GM18526 (cell line): Measurements from ENCODE around the gene PLD6.

ENCODE experiments used
- POLR2A ChIP-seq: IDR thresholded peaks from 3 replicates; pipeline ENCODE4 v1.6.1; 2011; ENCODE audit not compliant: insufficient read length; ENCODE audit errors: extremely low read depth

PLD6 gene

DNA sequence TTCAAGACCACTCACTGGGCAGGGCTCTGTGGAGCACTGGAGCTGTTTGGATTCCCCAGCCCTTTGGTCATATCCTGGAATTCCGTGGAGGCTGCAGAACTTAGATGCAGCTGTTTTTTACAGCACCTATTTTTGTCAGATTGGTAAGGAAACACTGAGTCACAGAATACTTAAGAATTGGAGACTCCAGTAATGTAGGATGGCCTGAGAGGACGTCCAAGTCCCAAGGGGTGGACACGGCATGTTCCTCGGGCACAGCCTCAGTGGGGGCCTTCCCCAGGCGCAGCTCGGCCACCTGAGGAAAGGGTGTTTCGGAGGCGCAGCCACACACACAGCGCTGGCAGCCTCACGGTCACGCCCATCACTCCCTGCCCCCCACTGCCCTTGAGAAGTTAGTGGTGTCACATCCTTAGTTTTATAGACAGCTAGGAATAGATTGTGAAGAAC lies 14.8 kb downstream of the PLD6 start:
- TF ChIP-seq POLR2A = no peak

- no peak for TF ChIP-seq POLR2A
Measured at GRCh38 chr17:17190188-17190587, 15.9 kb downstream of the PLD6 start.

- no peak for TF ChIP-seq POLR2A
Measured at GRCh38 chr17:17189559-17189958, 16.6 kb downstream of the PLD6 start.

DNA sequence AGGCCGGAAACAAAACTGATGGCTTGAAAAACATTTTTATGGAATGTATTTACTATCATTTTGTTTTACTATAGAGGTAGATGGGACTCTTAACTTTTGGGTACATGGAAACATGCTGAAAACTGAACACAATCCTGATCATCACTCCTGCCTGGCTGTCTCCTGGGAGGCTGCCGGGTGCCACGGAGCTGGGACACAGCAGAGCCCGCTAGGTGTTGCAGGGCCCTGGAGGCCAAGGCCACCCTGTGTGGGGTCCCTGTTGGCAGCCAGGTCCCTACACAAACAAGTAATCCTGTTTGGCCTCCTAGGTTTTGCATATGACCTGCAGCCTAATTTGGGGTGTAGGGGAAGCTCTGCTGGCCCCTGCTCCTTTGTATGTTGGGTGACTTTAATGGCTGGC lies 17.5 kb downstream of the PLD6 start:
- TF ChIP-seq POLR2A = no peak

- no peak for TF ChIP-seq POLR2A
Measured at GRCh38 chr17:17186551-17187505, 19.3 kb downstream of the PLD6 start.

DNA sequence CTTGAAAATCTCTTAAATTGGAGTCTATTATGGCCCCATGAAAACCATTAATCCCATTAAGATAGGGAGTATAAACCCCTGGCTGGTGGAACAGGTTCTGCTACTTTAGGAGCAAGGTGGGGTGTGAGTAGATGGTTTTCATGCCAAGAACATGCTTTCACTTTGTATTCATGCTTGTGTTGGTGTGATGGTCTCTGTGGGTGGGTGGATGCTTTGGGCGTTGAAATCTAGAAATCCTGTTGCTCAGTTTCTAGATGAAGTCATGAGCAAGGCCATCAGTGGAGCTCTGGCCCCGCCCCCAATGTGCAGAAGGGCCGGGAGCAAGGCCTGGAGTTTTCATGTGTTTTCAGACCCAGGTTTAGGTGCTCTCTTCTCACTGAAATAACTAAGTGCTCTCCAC lies 20.1 kb downstream of the PLD6 start:
- no peak for TF ChIP-seq POLR2A

DNA sequence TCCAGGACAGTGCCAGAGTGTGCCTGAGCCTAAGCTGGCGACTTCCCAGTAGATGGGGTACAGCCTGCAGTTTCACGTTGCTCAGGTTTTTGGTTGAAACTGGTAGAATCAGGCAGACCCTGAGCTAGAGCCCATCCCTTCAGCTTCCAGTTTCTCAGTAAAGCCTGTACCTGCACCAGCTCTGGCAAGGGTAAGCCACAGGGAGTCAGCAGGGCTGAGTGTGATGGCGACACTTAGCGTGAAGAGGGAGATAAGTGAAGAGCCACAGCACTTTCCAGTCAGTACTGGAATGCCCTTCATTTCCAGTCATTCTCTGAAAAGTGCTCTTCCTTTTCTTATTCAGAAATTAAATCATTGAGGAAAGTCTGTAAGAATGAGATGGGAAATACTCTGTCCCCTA lies 22.4 kb downstream of the PLD6 start:
- no peak for TF ChIP-seq POLR2A

- no peak for TF ChIP-seq POLR2A
Measured at GRCh38 chr17:17182598-17183136, 23.5 kb downstream of the PLD6 start.

DNA sequence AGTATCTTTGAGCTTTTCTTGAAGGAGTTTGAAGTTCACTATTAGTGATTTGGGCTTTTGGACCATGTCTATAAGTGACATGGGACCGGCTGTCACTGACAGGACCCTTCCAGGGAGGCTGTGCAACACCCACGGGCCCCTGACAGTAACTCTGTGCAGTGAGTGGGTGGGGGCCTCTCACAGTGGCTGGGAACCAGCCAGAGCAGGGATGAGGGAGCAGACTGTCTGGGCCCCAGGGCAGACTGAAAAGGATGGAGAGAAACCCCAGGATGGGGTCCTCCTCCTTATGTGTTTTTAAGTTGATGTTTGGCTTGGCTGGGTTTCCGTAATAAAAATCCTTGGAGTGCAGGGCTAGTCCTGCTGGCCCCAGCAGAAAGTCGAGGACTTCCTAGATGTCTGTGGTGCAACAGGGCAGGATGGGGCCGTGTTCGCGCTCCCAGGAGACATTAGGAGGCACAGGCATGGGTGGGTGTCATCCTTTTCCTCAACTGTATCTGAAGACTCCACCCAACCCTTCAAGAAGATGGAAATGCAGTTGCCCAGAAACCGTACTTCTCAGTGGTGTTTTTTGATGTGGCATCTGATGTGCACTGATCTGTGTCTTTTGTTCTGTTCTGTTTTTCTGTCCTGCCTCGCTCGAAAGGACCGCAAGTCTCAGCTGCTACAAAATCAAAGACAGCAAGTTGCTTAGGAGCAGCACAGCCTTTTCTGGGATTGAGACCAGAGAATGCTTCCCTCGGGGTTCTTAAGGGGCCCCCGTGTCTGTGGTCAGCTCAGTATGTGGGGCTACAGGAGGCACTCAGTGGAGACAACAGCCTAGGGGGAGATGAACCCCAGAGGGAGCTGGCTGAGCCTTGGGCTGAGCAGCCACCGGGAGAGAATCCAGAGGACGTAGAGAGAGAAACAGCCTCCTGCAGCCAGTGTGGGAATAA lies 24.2 kb downstream of the PLD6 start:
- no peak for TF ChIP-seq POLR2A

GRCh38 chr17:17180741-17181525 lies 25.2 kb downstream of the PLD6 start:
- no peak for TF ChIP-seq POLR2A

GRCh38 chr17:17180141-17180603 lies 26.0 kb downstream of the PLD6 start:
- TF ChIP-seq POLR2A = no peak

DNA sequence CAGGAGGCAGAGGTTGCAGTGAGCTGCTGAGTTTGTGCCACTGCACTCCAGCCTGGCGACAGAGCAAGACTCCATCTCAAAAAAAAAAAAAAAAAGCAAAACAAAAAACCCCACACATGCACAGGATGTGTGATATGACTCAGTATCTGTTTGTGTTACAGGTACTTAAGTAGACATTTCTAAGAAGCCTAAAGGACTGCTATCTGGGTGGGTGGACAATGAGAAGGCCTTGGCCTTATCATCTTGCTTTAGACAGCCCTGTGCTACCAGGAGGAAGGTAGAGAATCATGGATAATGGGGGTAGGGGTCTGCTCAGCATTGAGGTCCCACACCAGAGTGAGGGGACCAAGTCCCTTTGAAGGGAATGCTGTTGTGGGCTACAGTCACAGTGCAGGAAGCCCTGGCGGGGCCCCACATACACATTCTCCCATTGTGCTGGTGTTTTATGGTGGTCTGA lies 26.7 kb downstream of the PLD6 start:
- TF ChIP-seq POLR2A = no peak

DNA sequence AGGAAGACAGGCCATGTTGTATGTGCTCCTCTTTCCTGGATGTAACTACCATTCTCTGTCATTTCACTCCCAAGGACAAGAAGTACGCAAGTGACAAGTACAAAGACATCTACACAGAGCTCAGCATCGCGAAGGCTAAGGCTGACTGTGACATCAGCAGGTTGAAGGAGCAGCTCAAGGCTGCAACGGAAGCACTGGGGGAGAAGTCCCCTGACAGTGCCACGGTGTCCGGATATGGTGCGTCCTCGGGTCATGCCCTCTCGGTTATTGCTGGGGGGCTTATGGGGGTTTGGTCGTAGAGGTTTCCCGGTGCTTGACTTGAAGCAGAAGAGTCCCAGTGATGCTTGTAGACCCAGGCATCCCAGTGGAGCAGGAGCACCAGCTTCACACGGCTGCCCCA lies 29.0 kb downstream of the PLD6 start:
- no peak for TF ChIP-seq POLR2A

GRCh38 chr17:17176341-17176740 lies 29.8 kb downstream of the PLD6 start:
- TF ChIP-seq POLR2A = no peak
